ELF-1 (cell line): ENCODE data around the gene PRR29.

Experiments
- DNase-seq: peaks from one replicate; pipeline ENCODE4 v3.0.0-alpha.2; 2016; ENCODE audit warnings: low read depth, low spot score

PRR29 gene

DNA sequence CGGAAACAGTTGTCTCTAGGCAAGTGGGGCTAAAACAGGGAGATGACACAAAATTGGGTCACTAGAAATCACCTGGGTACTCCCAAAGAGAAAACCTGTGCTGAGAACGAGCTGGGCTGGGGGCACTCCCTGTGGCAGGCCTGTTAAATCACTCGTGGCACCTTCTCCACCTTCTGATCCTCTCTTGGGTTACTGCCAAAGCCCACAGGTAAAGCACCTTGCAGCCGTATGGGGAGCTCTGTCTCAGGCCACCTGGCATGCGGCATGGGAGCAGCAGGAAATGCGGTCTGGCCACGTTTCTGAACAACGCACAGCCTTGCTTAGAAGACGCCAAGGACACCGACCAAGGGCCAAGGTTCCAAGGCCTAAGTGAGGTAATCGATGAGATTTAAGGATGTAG is 43.8 kb downstream of the PRR29 start:
- DNase-seq = no peak

DNA sequence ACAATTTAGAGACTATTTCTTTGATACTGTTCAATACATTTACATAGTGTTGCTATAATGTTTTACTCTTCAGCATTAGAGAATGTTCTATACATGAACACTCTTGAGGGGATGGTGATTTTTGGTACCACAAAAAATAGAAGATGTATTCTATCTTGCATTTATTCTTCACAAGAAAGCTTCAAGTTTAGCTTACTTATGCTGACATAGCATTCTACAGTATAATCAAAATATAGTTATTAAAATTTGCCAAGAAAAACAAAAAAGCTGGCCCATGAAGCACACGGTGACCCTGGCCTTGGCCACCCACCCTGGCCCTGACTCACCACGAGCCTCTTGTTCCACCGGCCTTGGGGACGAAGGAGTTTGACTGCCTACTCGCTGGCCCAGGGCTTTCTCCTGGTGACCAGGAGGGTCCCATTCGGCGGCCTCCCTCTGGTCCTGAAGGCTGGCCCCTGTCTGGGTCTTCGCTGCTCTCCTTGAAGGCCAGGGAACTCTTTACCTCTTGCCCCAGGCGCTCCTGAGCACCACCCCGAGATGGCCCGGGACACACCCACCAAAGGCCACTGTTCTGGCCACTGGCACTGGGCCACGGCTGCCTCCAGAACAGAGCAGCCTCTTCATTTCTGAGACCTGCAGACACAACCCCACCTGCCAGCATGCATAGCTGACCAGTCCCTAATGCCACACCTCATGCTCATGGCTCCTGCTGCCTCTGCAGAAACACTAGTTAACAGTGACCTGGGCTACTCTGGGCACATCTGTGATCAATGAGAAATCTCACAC is 44.7 kb downstream of the PRR29 start:
- DNase-seq = no peak

GRCh38 chr17:64045176-64045575 is 47.0 kb downstream of the PRR29 start:
- DNase-seq = no peak

DNA sequence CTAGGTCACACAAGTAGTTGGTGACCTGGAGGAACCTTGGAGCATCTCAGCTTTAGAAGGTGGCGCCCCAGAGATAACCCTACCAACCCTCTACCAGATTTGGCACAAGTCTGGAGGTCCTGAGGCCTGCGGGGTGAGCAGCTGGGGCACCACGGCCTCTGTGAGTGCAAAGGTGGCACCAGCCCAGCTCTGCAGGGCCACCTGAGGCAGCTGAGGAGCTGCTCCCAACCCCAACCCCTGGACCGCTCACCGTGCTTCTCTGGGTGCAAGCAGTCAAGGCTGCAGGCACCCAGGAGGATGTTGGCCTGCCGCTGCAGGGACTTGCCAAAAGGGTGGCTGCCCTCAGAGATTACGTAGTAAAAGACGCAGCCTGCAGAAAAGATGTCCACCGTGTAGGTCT is 50.7 kb downstream of the PRR29 start:
- no peak for DNase-seq

DNA sequence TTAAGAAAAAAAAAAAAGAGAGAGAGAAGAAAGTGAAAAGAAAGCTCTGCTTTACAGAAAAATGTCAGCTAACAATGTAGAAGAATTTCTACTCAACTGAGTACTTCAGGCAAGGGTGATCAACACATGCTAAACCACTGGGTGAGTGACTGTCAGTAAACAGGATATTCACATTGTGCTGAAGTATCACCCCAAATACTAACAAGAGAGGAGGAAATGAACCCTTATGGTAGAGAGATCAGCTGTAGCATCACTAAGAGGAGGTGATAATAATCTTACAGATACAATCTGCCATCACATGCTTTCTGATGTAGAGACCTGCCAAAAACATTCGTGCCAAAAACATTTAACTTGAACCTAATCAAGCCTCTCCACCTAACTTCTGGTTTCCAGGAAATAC is 53.0 kb downstream of the PRR29 start:
- no peak for DNase-seq

DNA sequence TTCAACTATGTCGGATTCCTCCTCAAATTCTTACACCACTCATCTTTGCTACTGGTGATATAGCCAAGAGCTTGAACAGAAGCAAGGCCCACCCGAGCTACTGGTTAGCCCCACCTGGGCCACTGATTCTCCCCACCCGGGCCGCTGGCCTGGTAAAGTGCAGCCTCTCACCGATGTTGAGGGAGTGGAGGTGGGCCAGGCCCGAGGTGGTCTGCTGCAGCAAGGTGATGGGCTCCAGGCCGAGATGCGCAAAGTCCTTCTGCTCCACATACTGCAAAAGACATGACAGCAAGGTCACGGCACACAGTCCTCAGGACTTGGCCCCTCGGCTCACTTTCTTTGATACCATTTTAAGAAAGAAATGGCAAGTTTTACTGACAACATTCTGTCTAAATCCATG is 55.0 kb downstream of the PRR29 start:
- DNase-seq = no peak
